Activated T-helper 1 cell treated with anti-CD3 and anti-CD28 coated beads, Interleukin-12 subunit alpha, Interleukin-12 subunit beta, Interleukin-2, Interleukin-4 antibody, amounts not matched to agents 30 ng/mL and 10 ng/mL and 1 ng/mL, durations not matched to agents 14 hours and 24 hours and 36 hours (primary cell): ENCODE data around the gene PHAX. TPM values are rescaled to one million over a fixed set of nuclear protein-coding genes. Genes with fewer than 3 reads are reported as not detected.
A peak's percentile ranks its signal among the peaks of the same experiment; 100 is the strongest.

Experiments
- DNase-seq: peaks from one replicate; pipeline ENCODE4 v3.0.0; 2021; ENCODE audit warnings: low spot score
- H3K27ac Mint-ChIP-seq: one replicate; pipeline ENCODE4 v1.8.0; 2021; ENCODE audit warnings: mild to moderate bottlenecking, mixed read lengths
- H3K27me3 Mint-ChIP-seq: one replicate; pipeline ENCODE4 v1.8.0; 2022; ENCODE audit warnings: mild to moderate bottlenecking, moderate library complexity, mixed read lengths; ENCODE audit not compliant: insufficient read depth
- H3K36me3 Mint-ChIP-seq: one replicate; pipeline ENCODE4 v1.8.0; 2021; ENCODE audit warnings: low read depth, mixed read lengths
- H3K4me1 Mint-ChIP-seq: one replicate; pipeline ENCODE4 v1.8.0; 2021; ENCODE audit warnings: low read depth, mixed read lengths
- H3K4me3 Mint-ChIP-seq: one replicate; pipeline ENCODE4 v1.8.0; 2021; ENCODE audit warnings: mild to moderate bottlenecking, moderate library complexity, mixed read lengths
- H3K9me3 Mint-ChIP-seq: one replicate; pipeline ENCODE4 v1.8.0; 2021; ENCODE audit warnings: mixed read lengths
- intact Hi-C: fragments of 100-400 bp; cut with micrococcal nuclease; formaldehyde crosslinking; loops from one replicate; pipeline ENCODE4 v1.15.1; 2024
- total RNA-seq: library from RNA; stranded (reverse); gene quantifications from 2 replicates; pipeline ENCODE4 v1.2.3, GENCODE V29; 2022

PHAX gene
- total RNA-seq, 1 donor from 2014 or later, result 52.9 TPM

GRCh38 chr5:126676195-126676624, 75.5 kb downstream of the PHAX start:
- Mint-ChIP-seq H3K27ac (peak overlapping the region; percentile 8), H3K27me3 (peaks cover 3% of the 10 kb centered on the region), H3K9me3 (peaks cover 8% of the 10 kb centered on the region), H3K4me1 (peaks cover 6% of the 10 kb centered on the region), H3K4me3 (no peak overlapping the region), H3K36me3 (no peaks in the 10 kb centered on the region)
- DNase-seq, result peak; percentile 52
- intact Hi-C loops, result loop anchor here (1.0 to 2.0 kb wide), 6 partner anchors 72 to 638 kb away; partner anchors contain the start of gene MARCHF3

Other genes with a start within 250 kb of the PHAX start
- 8.3 and 9.5 TPM in 2 replicates for gene GRAMD2B, start 177.5 kb upstream of the PHAX start, total RNA-seq
- 0.70 and 0.76 TPM in 2 replicates for gene ALDH7A1, start 5.7 kb upstream of the PHAX start, total RNA-seq
- gene LMNB1, start 176.2 kb downstream of the PHAX start, total RNA-seq, result 200 and 209 TPM in 2 replicates